Muscle layer of colon (tissue), 2 donors: Measurements from ENCODE around the gene LRRC4C.

Experiments
- H3K27ac ChIP-seq: one replicate; pipeline ENCODE4 v1.7.0; 2013; ENCODE audit warnings: low read depth, mild to moderate bottlenecking, low read length, moderate library complexity
- H3K27me3 ChIP-seq, 2 donors: one replicate each; pipeline ENCODE4 v1.7.0; 2013; ENCODE audit warnings: low read length in 2 of 2, mild to moderate bottlenecking in 2 of 2; ENCODE audit not compliant: insufficient read depth in 2 of 2, control insufficient read depth in 1 of 2
- H3K36me3 ChIP-seq: one replicate; pipeline ENCODE4 v1.7.0; 2013; ENCODE audit warnings: mild to moderate bottlenecking, low read length; ENCODE audit not compliant: insufficient read depth
- H3K4me1 ChIP-seq: one replicate; pipeline ENCODE4 v1.7.0; 2013; ENCODE audit warnings: mild to moderate bottlenecking, low read length; ENCODE audit not compliant: insufficient read depth
- H3K4me3 ChIP-seq, 2 donors: one replicate each; pipeline ENCODE4 v1.7.0; 2013; ENCODE audit warnings: low read length in 2 of 2, low read depth in 1 of 2, mild to moderate bottlenecking in 1 of 2, moderate library complexity in 1 of 2
- H3K9ac ChIP-seq: one replicate; pipeline ENCODE4 v1.7.0; 2013; ENCODE audit warnings: low read length
- H3K9me3 ChIP-seq: one replicate; pipeline ENCODE4 v1.7.0; 2013; ENCODE audit warnings: mild to moderate bottlenecking, low read length
- donor health status: abdominal sarcoma.
- donor health status: Adenocarcinoma of cecum.

Gene LRRC4C

GRCh38 chr11:40294349-40294735 lies 1165.1 kb downstream of the LRRC4C start:
- H3K9ac ChIP-seq, result no peak overlapping the region
- H3K27me3 ChIP-seq, result peaks cover 0 to 18% of the 10 kb centered on the region in 2 donors
- H3K4me3 ChIP-seq, result no peak overlapping the region
- H3K9me3 ChIP-seq, result no peaks in the 10 kb centered on the region
- peaks cover 6% of the 10 kb centered on the region for H3K4me1 ChIP-seq
- no peaks in the 10 kb centered on the region for H3K36me3 ChIP-seq
- H3K27ac ChIP-seq, result no peak overlapping the region

- no peaks in the 10 kb centered on the region for H3K36me3 ChIP-seq
- H3K9me3 ChIP-seq, result no peaks in the 10 kb centered on the region
- H3K27me3 ChIP-seq, result peaks cover 0 to 18% of the 10 kb centered on the region in 2 donors
- peak overlapping the region; percentile 5 for H3K9ac ChIP-seq
- H3K4me3 ChIP-seq, result peak overlapping the region; percentile 74 to 89
- peaks cover 6% of the 10 kb centered on the region for H3K4me1 ChIP-seq
- H3K27ac ChIP-seq, result no peak overlapping the region
These were observed 1165.7 kb downstream of the LRRC4C start for GRCh38 chr11:40293655-40294348.

GRCh38 chr11:40292721-40293508 lies 1166.5 kb downstream of the LRRC4C start:
- H3K4me3 ChIP-seq, result peak overlapping the region; percentile 74 to 89
- H3K27ac ChIP-seq, result no peak overlapping the region
- H3K9me3 ChIP-seq, result no peaks in the 10 kb centered on the region
- H3K27me3 ChIP-seq, result peaks cover 0 to 18% of the 10 kb centered on the region in 2 donors
- no peaks in the 10 kb centered on the region for H3K36me3 ChIP-seq
- peaks cover 6% of the 10 kb centered on the region for H3K4me1 ChIP-seq
- H3K9ac ChIP-seq, result no peak overlapping the region

GRCh38 chr11:40291741-40292140 lies 1167.7 kb downstream of the LRRC4C start:
- H3K9ac ChIP-seq, result no peak overlapping the region
- peaks cover 0 to 18% of the 10 kb centered on the region in 2 donors for H3K27me3 ChIP-seq
- H3K4me3 ChIP-seq, result no peak overlapping the region
- no peaks in the 10 kb centered on the region for H3K36me3 ChIP-seq
- no peak overlapping the region for H3K27ac ChIP-seq
- H3K4me1 ChIP-seq, result peaks cover 6% of the 10 kb centered on the region
- no peaks in the 10 kb centered on the region for H3K9me3 ChIP-seq

- Histone ChIP-seq H3K4me3 (peak overlapping the region in 1 of 2 donors; percentile 4), H3K9me3 (no peaks in the 10 kb centered on the region), H3K36me3 (no peaks in the 10 kb centered on the region), H3K27ac (no peak overlapping the region), H3K27me3 (peaks cover 0 to 18% of the 10 kb centered on the region in 2 donors), H3K9ac (no peak overlapping the region), H3K4me1 (peaks cover 6% of the 10 kb centered on the region)
These were observed 1168.1 kb downstream of the LRRC4C start for GRCh38 chr11:40291329-40291728.

- peak overlapping the region in 1 of 2 donors; percentile 4 for H3K4me3 ChIP-seq
- H3K27ac ChIP-seq, result no peak overlapping the region
- H3K9me3 ChIP-seq, result no peaks in the 10 kb centered on the region
- H3K9ac ChIP-seq, result no peak overlapping the region
- H3K4me1 ChIP-seq, result peaks cover 6% of the 10 kb centered on the region
- H3K36me3 ChIP-seq, result no peaks in the 10 kb centered on the region
- H3K27me3 ChIP-seq, result peaks cover 0 to 18% of the 10 kb centered on the region in 2 donors
These were observed 1169.3 kb downstream of the LRRC4C start for GRCh38 chr11:40290171-40290631.

GRCh38 chr11:40289370-40289769 lies 1170.1 kb downstream of the LRRC4C start:
- Histone ChIP-seq H3K27ac (no peak overlapping the region), H3K9ac (no peak overlapping the region), H3K4me3 (peak overlapping the region in 1 of 2 donors; percentile 4)

GRCh38 chr11:40287916-40288803 lies 1171.3 kb downstream of the LRRC4C start:
- Histone ChIP-seq H3K27ac (no peak overlapping the region), H3K9ac (no peak overlapping the region), H3K4me1 (peaks cover 6% of the 10 kb centered on the region), H3K9me3 (no peaks in the 10 kb centered on the region), H3K27me3 (peaks cover 0 to 15% of the 10 kb centered on the region in 2 donors), H3K4me3 (no peak overlapping the region), H3K36me3 (no peaks in the 10 kb centered on the region)

More at GRCh38 chr11:40289370-40289769, 1170.1 kb downstream of the LRRC4C start:
- peaks cover 0 to 18% of the 10 kb centered on the region in 2 donors for H3K27me3 ChIP-seq
- H3K36me3 ChIP-seq, result no peaks in the 10 kb centered on the region
- H3K9me3 ChIP-seq, result no peaks in the 10 kb centered on the region
- H3K4me1 ChIP-seq, result peaks cover 6% of the 10 kb centered on the region

GRCh38 chr11:40286137-40286536 lies 1173.3 kb downstream of the LRRC4C start:
- H3K27me3 ChIP-seq, result no peaks in the 10 kb centered on the region
- H3K9ac ChIP-seq, result no peak overlapping the region
- peaks cover 6% of the 10 kb centered on the region for H3K4me1 ChIP-seq
- no peak overlapping the region for H3K27ac ChIP-seq
- no peaks in the 10 kb centered on the region for H3K9me3 ChIP-seq
- no peak overlapping the region for H3K4me3 ChIP-seq
- H3K36me3 ChIP-seq, result no peaks in the 10 kb centered on the region

GRCh38 chr11:40285558-40285957 lies 1173.9 kb downstream of the LRRC4C start:
- no peaks in the 10 kb centered on the region for H3K9me3 ChIP-seq
- H3K9ac ChIP-seq, result no peak overlapping the region
- H3K36me3 ChIP-seq, result no peaks in the 10 kb centered on the region
- peaks cover 2% of the 10 kb centered on the region for H3K4me1 ChIP-seq
- H3K27me3 ChIP-seq, result no peaks in the 10 kb centered on the region
- no peak overlapping the region for H3K27ac ChIP-seq
- H3K4me3 ChIP-seq, result no peak overlapping the region

GRCh38 chr11:40281052-40281580 lies 1178.3 kb downstream of the LRRC4C start:
- Histone ChIP-seq H3K9ac (no peak overlapping the region), H3K27me3 (no peaks in the 10 kb centered on the region), H3K4me1 (no peaks in the 10 kb centered on the region), H3K9me3 (no peaks in the 10 kb centered on the region), H3K36me3 (no peaks in the 10 kb centered on the region), H3K4me3 (no peak overlapping the region), H3K27ac (no peak overlapping the region)
